Measurements from ENCODE around the gene ANKRD33B. TPM values are rescaled to one million over a fixed set of nuclear protein-coding genes. Genes with fewer than 3 reads are reported as not detected.

The ANKRD33B gene
- total and polyA plus RNA-seq, 2 of the 13 experiments (the other 11 are each of a cell fraction or from before 2014, with no cell fraction given) = 0.02 TPM; not detected in 1

- ATAC-seq (no peak), FAIRE-seq (no peak), DNase-seq (ENCODE audit: low spot score) (no peak)
- intact Hi-C loops (cut with micrococcal nuclease; ENCODE audit: unreplicated experiment) (no loop called here), in situ Hi-C loops (cut with HindIII; ENCODE audit: extremely low pct_ligation_motif_present, low pct_unique_long_range_greater_than_20kb) (no loop called here)
- H3K36me3 ChIP-seq (replicated peaks in 1 of 2; ENCODE audit: control insufficient read depth in 1 of 2, insufficient read depth in 2 of 2, low read length in 2 of 2) = no peaks in the 10 kb centered on the region
- POLR2A ChIA-PET = no interaction called here
- no TSS peak for BruUV-seq (replicated peaks)
- no peak overlapping the region for H3K9ac ChIP-seq (ENCODE audit: insufficient read depth, low read depth, low read length)
- H3K79me2 ChIP-seq (ENCODE audit: insufficient read depth, low read length) = no peaks in the 10 kb centered on the region
- WGBS (ENCODE audit: low lambda C conversion rate) = 44% methylated on average over 4 of the region's 4 CpGs
- no peaks in the 10 kb centered on the region for H3K4me1 ChIP-seq (ENCODE audit: insufficient read depth, low read length)
- no peak overlapping the region for H3K4me2 ChIP-seq (ENCODE audit: low read depth, low read length)
- no peak overlapping the region for H2AFZ ChIP-seq (ENCODE audit: low read length)
- H3K27me3 ChIP-seq (ENCODE audit: control insufficient read depth in 1 of 2, insufficient read depth in 2 of 2, low read length in 2 of 2) = peaks cover 0 to 3% of the 10 kb centered on the region in 2 experiments; a peak in 2 of 5 replicates
- TF ChIP-seq FOXC1 (CRISPR knock-in tag; IDR thresholded peaks at IDR 0.05; ENCODE audit: borderline replicate concordance) = no peak
- no peak for TF ChIP-seq ZNF607 (CRISPR knock-in tag; IDR thresholded peaks at IDR 0.05; ENCODE audit: borderline replicate concordance)
- no peak for TF ChIP-seq ZNF605 (CRISPR knock-in tag; IDR thresholded peaks at IDR 0.05)
- TF ChIP-seq ZNF274 (CRISPR knock-in tag; IDR thresholded peaks at IDR 0.05) = no peak
- no peak for TF ChIP-seq ZSCAN12 (CRISPR knock-in tag; IDR thresholded peaks at IDR 0.05)
- TF ChIP-seq KDM6A (CRISPR knock-in tag; IDR thresholded peaks at IDR 0.05; ENCODE audit: low read depth) = no peak
- no peak for TF ChIP-seq ZNF160 (CRISPR knock-in tag; IDR thresholded peaks at IDR 0.05)
- TF ChIP-seq MYC (CRISPR knock-in tag; IDR thresholded peaks at IDR 0.05; ENCODE audit: borderline replicate concordance) = no peak
- no peak for TF ChIP-seq GMEB2 (CRISPR knock-in tag; IDR thresholded peaks at IDR 0.05; ENCODE audit: low read depth)
- no peak for TF ChIP-seq ZNF773 (CRISPR knock-in tag; IDR thresholded peaks at IDR 0.05; ENCODE audit: borderline replicate concordance)
- no peak for TF ChIP-seq TSC22D2 (CRISPR knock-in tag; IDR thresholded peaks at IDR 0.05; ENCODE audit: borderline replicate concordance)
- TF ChIP-seq NPAS2 (CRISPR knock-in tag; IDR thresholded peaks at IDR 0.05; ENCODE audit: borderline replicate concordance) = no peak
- TF ChIP-seq ZNF574 (CRISPR knock-in tag; IDR thresholded peaks at IDR 0.05) = no peak
- H3K27ac ChIP-seq (ENCODE audit: extremely low read length, insufficient read depth, low read length) = no peak overlapping the region
- CTCF ChIA-PET (ENCODE audit: low intra/inter-chr PET ratio, low total read pairs) = no interaction called here
- H3K9me3 ChIP-seq (ENCODE audit: low read length) = no peaks in the 10 kb centered on the region
- H4K20me1 ChIP-seq (ENCODE audit: insufficient read depth, low read length) = no peaks in the 10 kb centered on the region
- H3K4me3 ChIP-seq (replicated peaks in 1 of 3; ENCODE audit: insufficient read depth in 1 of 3, low read depth in 2 of 3, low read length in 3 of 3) = no peak overlapping the region
Measured at GRCh38 chr5:10520706-10521105, 43.2 kb upstream of the ANKRD33B start.
